Thyroid gland (tissue), 4 donors: ENCODE measurements around the gene SHH. TPM values are rescaled to one million over a fixed set of nuclear protein-coding genes. Genes with fewer than 3 reads are reported as not detected.

Experiments
- DNase-seq, 2 donors: peaks; one replicate each; pipeline ENCODE4 v3.0.0-alpha.2; 2019
- H3K27ac ChIP-seq, 3 donors: fragments of 200-600 bp; sonication (generic); 1 replicate in 2 of 3; 2 replicates in 1 of 3; pipeline ENCODE4 v1.5.1; 2016 to 2019; ENCODE audit warnings: mild to moderate bottlenecking in 1 of 3, moderate library complexity in 1 of 3
- H3K27me3 ChIP-seq: fragments of 200-600 bp; sonication (generic); one replicate; pipeline ENCODE4 v1.5.1; 2019
- H3K36me3 ChIP-seq, 2 donors: fragments of 200-600 bp; sonication (generic); one replicate each; pipeline ENCODE4 v1.5.1; 2016 to 2019
- H3K4me1 ChIP-seq, 2 donors: fragments of 200-600 bp; sonication (generic); one replicate each; pipeline ENCODE4 v1.5.1; 2017 to 2019
- H3K4me3 ChIP-seq, 3 donors: fragments of 200-600 bp; sonication (generic); replicated peaks in 1 of 3; 1 replicate in 2 of 3; 2 replicates in 1 of 3; pipeline ENCODE4 v1.5.1; 2016; ENCODE audit warnings: mild to moderate bottlenecking in 1 of 3
- H3K9me3 ChIP-seq: fragments of 200-600 bp; sonication (generic); one replicate; pipeline ENCODE4 v1.5.1; 2017
- CTCF ChIP-seq, 6 experiments: fragments of 200-600 bp in 3 of 6; fragments of 450-650 bp in 3 of 6; sonication (generic) in 3 of 6; IDR thresholded peaks; one replicate each; pipeline ENCODE4 v1.5.1; 2016 to 2019; ENCODE audit warnings: antibody characterized with exemption in 6 of 6, mild to moderate bottlenecking in 2 of 6, inconsistent platforms in 1 of 6, moderate library complexity in 1 of 6
- POLR2A ChIP-seq, 2 donors: fragments of 450-650 bp; IDR thresholded peaks; one replicate each; pipeline ENCODE4 v1.6.1; 2017; ENCODE audit warnings: antibody characterized with exemption in 2 of 2, mild to moderate bottlenecking in 2 of 2, moderate library complexity in 1 of 2
- WGBS, 2 donors: methylation state at CpG; one replicate each; pipeline ENCODE4 v1.1.5; 2017; 5-methylcytosine and 5-hydroxymethylcytosine counted together
- intact Hi-C: fragments of 100-400 bp; cut with DNase I; formaldehyde crosslinking; loops from one replicate; pipeline ENCODE4 v1.15.1; 2023
- total RNA-seq, 4 donors: library from RNA; depleted of rRNA; stranded (reverse); fragments of >200 nt; gene quantifications; one replicate each; pipeline ENCODE4 v1.2.3, GENCODE V29; 2016

Gene SHH
- total RNA-seq, 4 donors from 2014 or later, result not detected

GRCh38 chr7:155809947-155810769 is 2.1 kb downstream of the SHH start:
- TF ChIP-seq CTCF (IDR thresholded peaks at IDR 0.05) (no peak), POLR2A (IDR thresholded peaks at IDR 0.05) (no peak)
- Histone ChIP-seq H3K4me3 (no peak overlapping the region), H3K9me3 (no peaks in the 10 kb centered on the region), H3K27ac (no peak overlapping the region), H3K4me1 (peaks cover 7 to 31% of the 10 kb centered on the region in 2 donors), H3K36me3 (no peaks in the 10 kb centered on the region), H3K27me3 (peaks cover 19% of the 10 kb centered on the region)
- intact Hi-C loops, result no loop called here
- no peak for DNase-seq
- WGBS, 2 donors, result 2% methylated on average over 14 to 17 of the region's 69 CpGs

GRCh38 chr7:155809332-155809946 is 2.8 kb downstream of the SHH start:
- Histone ChIP-seq H3K27me3 (peaks cover 19% of the 10 kb centered on the region), H3K4me3 (no peak overlapping the region), H3K27ac (no peak overlapping the region), H3K36me3 (no peaks in the 10 kb centered on the region), H3K9me3 (no peaks in the 10 kb centered on the region), H3K4me1 (peaks cover 12 to 38% of the 10 kb centered on the region in 2 donors)
- 3 to 12% methylated on average over 14 to 17 of the region's 43 CpGs for WGBS, 2 donors
- intact Hi-C loops, result no loop called here
- no peak for TF ChIP-seq POLR2A (IDR thresholded peaks at IDR 0.05)
- TF ChIP-seq CTCF (IDR thresholded peaks at IDR 0.05), result no peak
- DNase-seq, result no peak

GRCh38 chr7:155808549-155809331 is 3.5 kb downstream of the SHH start:
- Histone ChIP-seq H3K27ac (no peak overlapping the region), H3K4me1 (peaks cover 14 to 44% of the 10 kb centered on the region in 2 donors)

GRCh38 chr7:155807789-155808548 is 4.3 kb downstream of the SHH start:
- 42 to 48% methylated on average over 21 to 23 of the region's 33 CpGs for WGBS, 2 donors
- H3K27me3 ChIP-seq, result peaks cover 19% of the 10 kb centered on the region
- H3K4me3 ChIP-seq, result no peak overlapping the region
- no peaks in the 10 kb centered on the region for H3K36me3 ChIP-seq
- H3K9me3 ChIP-seq, result no peaks in the 10 kb centered on the region
- no peak for TF ChIP-seq CTCF (IDR thresholded peaks at IDR 0.05)
- TF ChIP-seq POLR2A (IDR thresholded peaks at IDR 0.05), result no peak
- H3K27ac ChIP-seq, result no peak overlapping the region
- intact Hi-C loops, result no loop called here
- DNase-seq, result no peak
- H3K4me1 ChIP-seq, result peaks cover 16 to 51% of the 10 kb centered on the region in 2 donors

More at GRCh38 chr7:155808549-155809331, 3.5 kb downstream of the SHH start:
- TF ChIP-seq CTCF (IDR thresholded peaks at IDR 0.05) (no peak), POLR2A (IDR thresholded peaks at IDR 0.05) (no peak)
- no peaks in the 10 kb centered on the region for H3K9me3 ChIP-seq
- DNase-seq, result peak; percentile 35 to 43
- H3K27me3 ChIP-seq, result peaks cover 19% of the 10 kb centered on the region
- 11 to 12% methylated on average over 5 to 19 of the region's 64 CpGs for WGBS, 2 donors
- intact Hi-C loops, result no loop called here
- no peak overlapping the region for H3K4me3 ChIP-seq
- no peaks in the 10 kb centered on the region for H3K36me3 ChIP-seq
